H9 (cell line): ENCODE data around the gene ASPG. TPM values are rescaled to one million over a fixed set of nuclear protein-coding genes. Genes with fewer than 3 reads are reported as not detected.

Experiments used
- DNase-seq: peaks from one replicate; pipeline ENCODE4 v3.0.0-alpha.2; 2017
- H2AFZ ChIP-seq: one replicate; pipeline ENCODE4 v1.6.1; 2013; ENCODE audit warnings: mild to moderate bottlenecking, low read length, control low read depth, moderate library complexity
- H2AK5ac ChIP-seq: 2 replicates; pipeline ENCODE4 v1.6.1; 2013; ENCODE audit warnings: low read length, control low read depth, mixed read lengths; ENCODE audit not compliant: insufficient read length
- H2BK120ac ChIP-seq: one replicate; pipeline ENCODE4 v1.6.1; 2013; ENCODE audit warnings: low read depth, mild to moderate bottlenecking, low read length, control low read depth, inconsistent platforms; ENCODE audit not compliant: poor library complexity, severe bottlenecking
- H2BK12ac ChIP-seq: 2 replicates; pipeline ENCODE4 v1.6.1; 2013; ENCODE audit warnings: low read length, control low read depth, mixed read lengths, low read depth; ENCODE audit not compliant: insufficient read length
- H2BK15ac ChIP-seq: 2 replicates; pipeline ENCODE4 v1.6.1; 2013; ENCODE audit warnings: low read depth, low read length, control low read depth
- H2BK20ac ChIP-seq: one replicate; pipeline ENCODE4 v1.6.1; 2013; ENCODE audit warnings: low read depth, mild to moderate bottlenecking, low read length, control low read depth, inconsistent platforms; ENCODE audit not compliant: poor library complexity, severe bottlenecking
- H2BK5ac ChIP-seq: 2 replicates; pipeline ENCODE4 v1.6.1; 2013; ENCODE audit warnings: low read length, control low read depth, mixed read lengths; ENCODE audit not compliant: insufficient read length
- H3K14ac ChIP-seq: 2 replicates; pipeline ENCODE4 v1.6.1; 2013; ENCODE audit warnings: low read length, control low read depth; ENCODE audit not compliant: insufficient read depth
- H3K18ac ChIP-seq: 2 replicates; pipeline ENCODE4 v1.6.1; 2013; ENCODE audit warnings: low read depth, mild to moderate bottlenecking, mixed read lengths, low read length, control low read depth; ENCODE audit not compliant: insufficient read length
- H3K23ac ChIP-seq: 2 replicates; pipeline ENCODE4 v1.6.1; 2013; ENCODE audit warnings: low read length, control low read depth, mixed read lengths, low read depth; ENCODE audit not compliant: insufficient read length
- H3K23me2 ChIP-seq: 2 replicates; pipeline ENCODE4 v1.6.1; 2013; ENCODE audit warnings: low read depth, mild to moderate bottlenecking, mixed read lengths, low read length, control low read depth; ENCODE audit not compliant: insufficient read length, poor library complexity, severe bottlenecking
- H3K27ac ChIP-seq: 2 replicates; pipeline ENCODE4 v1.5.1; 2013; ENCODE audit warnings: low read length, control low read depth, mixed read lengths, low read depth; ENCODE audit not compliant: insufficient read length
- H3K27me3 ChIP-seq: 2 replicates; pipeline ENCODE4 v1.6.1; 2013; ENCODE audit warnings: low read length, control low read depth, inconsistent platforms; ENCODE audit not compliant: insufficient read depth
- H3K4ac ChIP-seq: 2 replicates; pipeline ENCODE4 v1.6.1; 2013; ENCODE audit warnings: low read depth, mild to moderate bottlenecking, control low read depth, inconsistent platforms, low read length, moderate library complexity
- H3K4me1 ChIP-seq: 2 replicates; pipeline ENCODE4 v1.6.1; 2013; ENCODE audit warnings: low read length, control low read depth, inconsistent platforms; ENCODE audit not compliant: insufficient read depth
- H3K4me2 ChIP-seq: 2 replicates; pipeline ENCODE4 v1.6.1; 2013; ENCODE audit warnings: low read length, control low read depth, mixed read lengths; ENCODE audit not compliant: insufficient read length, insufficient read depth
- H3K56ac ChIP-seq: 2 replicates; pipeline ENCODE4 v1.6.1; 2013; ENCODE audit warnings: low read depth, mild to moderate bottlenecking, mixed read lengths, low read length, control low read depth; ENCODE audit not compliant: insufficient read length
- H3K79me1 ChIP-seq: 2 replicates; pipeline ENCODE4 v1.6.1; 2013; ENCODE audit warnings: low read depth, mild to moderate bottlenecking, moderate library complexity, low read length, control low read depth, inconsistent platforms; ENCODE audit not compliant: insufficient read depth, poor library complexity, severe bottlenecking
- H3K79me2 ChIP-seq: 2 replicates; pipeline ENCODE4 v1.6.1; 2013; ENCODE audit warnings: low read length, control low read depth, inconsistent platforms; ENCODE audit not compliant: insufficient read depth
- H3K9ac ChIP-seq: 2 replicates; pipeline ENCODE4 v1.6.1; 2013; ENCODE audit warnings: low read length, control low read depth, mixed read lengths; ENCODE audit not compliant: insufficient read length; ENCODE audit errors: extremely low read depth
- H3K9me3 ChIP-seq: one replicate; pipeline ENCODE4 v1.6.1; 2013; ENCODE audit warnings: low read depth, low read length, inconsistent platforms; ENCODE audit not compliant: control insufficient read depth
- H3T11ph ChIP-seq: one replicate; pipeline ENCODE4 v1.6.1; 2013; ENCODE audit warnings: mild to moderate bottlenecking, low read length, control low read depth, inconsistent platforms
- H4K20me1 ChIP-seq: one replicate; pipeline ENCODE4 v1.6.1; 2013; ENCODE audit not compliant: control insufficient read depth, insufficient read length, insufficient read depth
- H4K5ac ChIP-seq: 2 replicates; pipeline ENCODE4 v1.6.1; 2013; ENCODE audit warnings: low read depth, mild to moderate bottlenecking, mixed read lengths, low read length, control low read depth; ENCODE audit not compliant: insufficient read length
- H4K8ac ChIP-seq: replicated peaks from 2 replicates; pipeline ENCODE4 v1.6.1; 2013; ENCODE audit warnings: low read length, control low read depth, mixed read lengths, low read depth; ENCODE audit not compliant: insufficient read length
- H4K91ac ChIP-seq: 2 replicates; pipeline ENCODE4 v1.6.1; 2013; ENCODE audit warnings: low read depth, mild to moderate bottlenecking, moderate library complexity, mixed read lengths, low read length, control low read depth; ENCODE audit not compliant: insufficient read length
- H3K27ac Mint-ChIP-seq, 3 experiments: 2 replicates in 2 of 3; 3 replicates in 1 of 3; pipeline ENCODE4 v1.8.0; 2020 to 2021; ENCODE audit warnings: mixed read lengths in 3 of 3, mild to moderate bottlenecking in 1 of 3, moderate library complexity in 1 of 3
- H3K27me3 Mint-ChIP-seq: 2 replicates; pipeline ENCODE4 v1.8.0; 2021; ENCODE audit warnings: low read depth, mild to moderate bottlenecking, moderate library complexity, mixed read lengths
- H3K36me3 Mint-ChIP-seq, 3 experiments: 2 replicates in 2 of 3; 3 replicates in 1 of 3; pipeline ENCODE4 v1.8.0; 2020 to 2021; ENCODE audit warnings: low read depth in 3 of 3, mixed read lengths in 3 of 3; ENCODE audit not compliant: insufficient read depth in 1 of 3
- H3K4me1 Mint-ChIP-seq, 2 experiments: 2 replicates each; pipeline ENCODE4 v1.8.0; 2020; ENCODE audit warnings: mixed read lengths in 2 of 2
- H3K4me3 Mint-ChIP-seq, 2 experiments: 2 replicates in 1 of 2; 3 replicates in 1 of 2; pipeline ENCODE4 v1.8.0; 2020 to 2021; ENCODE audit warnings: mild to moderate bottlenecking in 2 of 2, mixed read lengths in 2 of 2, moderate library complexity in 1 of 2
- H3K9me3 Mint-ChIP-seq, 2 experiments: 2 replicates in 1 of 2; 3 replicates in 1 of 2; pipeline ENCODE4 v1.8.0; 2020; ENCODE audit warnings: mild to moderate bottlenecking in 2 of 2, mixed read lengths in 2 of 2, moderate library complexity in 1 of 2
- WGBS: extraction: QIAGEN DNeasy Blood & Tissue Kit; methylation state at CpG from one replicate; pipeline ENCODE4 v1.1.7; 2013; ENCODE audit warnings: missing lambda C conversion rate, low lambda C conversion rate, mixed read lengths; ENCODE audit not compliant: insufficient read length; ENCODE audit errors: extremely low coverage; 5-methylcytosine and 5-hydroxymethylcytosine counted together
- total RNA-seq: library from RNA; stranded (reverse); gene quantifications from 2 replicates; pipeline ENCODE4 v1.2.1, GENCODE V29; 2021
- TF ChIP-seq, protein P1 (sequence below): fragments of 200-600 bp; sonication (generic); conservative IDR thresholded peaks from 3 replicates; pipeline ENCODE4 v1.8.0; 2021; ENCODE audit warnings: antibody characterized with exemption, mild to moderate bottlenecking

Gene ASPG
- total RNA-seq, 1 experiment from 2014 or later: 0.33 TPM

- no peaks in the 10 kb centered on the region for H3K79me1 ChIP-seq
- no peak overlapping the region for H3K4me2 ChIP-seq
- H3T11ph ChIP-seq: no peak overlapping the region
- H2AFZ ChIP-seq: no peak overlapping the region
- H2BK5ac ChIP-seq: no peak overlapping the region
- no peak overlapping the region for H3K56ac ChIP-seq
- H3K9me3 ChIP-seq: no peaks in the 10 kb centered on the region
- Mint-ChIP-seq H3K4me3 (no peak overlapping the region), H3K27ac (no peak overlapping the region), H3K4me1 (peaks cover 9 to 18% of the 10 kb centered on the region in 2 experiments), H3K27me3 (peaks cover 67% of the 10 kb centered on the region), H3K9me3 (peaks cover 17% of the 10 kb centered on the region in 2 experiments), H3K36me3 (peaks cover 0 to 11% (median 7%) of the 10 kb centered on the region in 3 experiments; a peak in 3 of 7 replicates)
- no CpG with 5 or more reads among the region's 9 CpGs for WGBS
- no peak overlapping the region for H4K91ac ChIP-seq
- H3K4me1 ChIP-seq: no peaks in the 10 kb centered on the region
- no peak overlapping the region for H2BK20ac ChIP-seq
- no peak overlapping the region for H3K9ac ChIP-seq
- no peak overlapping the region for H3K27ac ChIP-seq
- no peak overlapping the region for H3K4ac ChIP-seq
- no peak overlapping the region for H3K18ac ChIP-seq
- H2AK5ac ChIP-seq: no peak overlapping the region
- no peaks in the 10 kb centered on the region for H3K79me2 ChIP-seq
- H2BK15ac ChIP-seq: no peak overlapping the region
- H3K23ac ChIP-seq: no peak overlapping the region
- no peak overlapping the region for H4K5ac ChIP-seq
- H4K20me1 ChIP-seq: peaks cover 2% of the 10 kb centered on the region
- H3K14ac ChIP-seq: no peak overlapping the region
- peaks cover 13% of the 10 kb centered on the region for H3K23me2 ChIP-seq
- TF ChIP-seq, protein P1, sequence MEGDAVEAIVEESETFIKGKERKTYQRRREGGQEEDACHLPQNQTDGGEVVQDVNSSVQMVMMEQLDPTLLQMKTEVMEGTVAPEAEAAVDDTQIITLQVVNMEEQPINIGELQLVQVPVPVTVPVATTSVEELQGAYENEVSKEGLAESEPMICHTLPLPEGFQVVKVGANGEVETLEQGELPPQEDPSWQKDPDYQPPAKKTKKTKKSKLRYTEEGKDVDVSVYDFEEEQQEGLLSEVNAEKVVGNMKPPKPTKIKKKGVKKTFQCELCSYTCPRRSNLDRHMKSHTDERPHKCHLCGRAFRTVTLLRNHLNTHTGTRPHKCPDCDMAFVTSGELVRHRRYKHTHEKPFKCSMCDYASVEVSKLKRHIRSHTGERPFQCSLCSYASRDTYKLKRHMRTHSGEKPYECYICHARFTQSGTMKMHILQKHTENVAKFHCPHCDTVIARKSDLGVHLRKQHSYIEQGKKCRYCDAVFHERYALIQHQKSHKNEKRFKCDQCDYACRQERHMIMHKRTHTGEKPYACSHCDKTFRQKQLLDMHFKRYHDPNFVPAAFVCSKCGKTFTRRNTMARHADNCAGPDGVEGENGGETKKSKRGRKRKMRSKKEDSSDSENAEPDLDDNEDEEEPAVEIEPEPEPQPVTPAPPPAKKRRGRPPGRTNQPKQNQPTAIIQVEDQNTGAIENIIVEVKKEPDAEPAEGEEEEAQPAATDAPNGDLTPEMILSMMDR: no peak
- H2BK12ac ChIP-seq: no peak overlapping the region
- peaks cover 19% of the 10 kb centered on the region for H3K27me3 ChIP-seq
- peak; percentile 18 for DNase-seq
- H2BK120ac ChIP-seq: no peak overlapping the region
- H4K8ac ChIP-seq: no peak overlapping the region
Observed at GRCh38 chr14:104133496-104133895, 48.0 kb downstream of the ASPG start.
